IPS-18a (cell line): ENCODE data around the gene D2HGDH.
"Not testable (repeated sequence)": the region's sequence is repeated elsewhere in the genome, so short reads cannot be mapped to it uniquely, and the experiment has no call there.

Experiments used
- H3K27ac ChIP-seq: one replicate; pipeline ENCODE4 v1.5.1; 2013; ENCODE audit warnings: low read length
- H3K27me3 ChIP-seq: one replicate; pipeline ENCODE4 v1.6.1; 2013; ENCODE audit warnings: mild to moderate bottlenecking, low read length; ENCODE audit not compliant: control insufficient read depth, insufficient read depth
- H3K36me3 ChIP-seq: one replicate; pipeline ENCODE4 v1.6.1; 2013; ENCODE audit warnings: low read depth, low read length; ENCODE audit not compliant: control insufficient read depth
- H3K4me1 ChIP-seq: one replicate; pipeline ENCODE4 v1.6.1; 2013; ENCODE audit warnings: low read depth, low read length; ENCODE audit not compliant: control insufficient read depth
- H3K4me3 ChIP-seq: one replicate; pipeline ENCODE4 v1.5.1; 2013; ENCODE audit warnings: low read length
- H3K9ac ChIP-seq: one replicate; pipeline ENCODE4 v1.6.1; 2013; ENCODE audit warnings: mild to moderate bottlenecking, low read length, moderate library complexity
- H3K9me3 ChIP-seq: one replicate; pipeline ENCODE4 v1.6.1; 2013; ENCODE audit warnings: low read depth, low read length; ENCODE audit not compliant: control insufficient read depth

D2HGDH gene

DNA sequence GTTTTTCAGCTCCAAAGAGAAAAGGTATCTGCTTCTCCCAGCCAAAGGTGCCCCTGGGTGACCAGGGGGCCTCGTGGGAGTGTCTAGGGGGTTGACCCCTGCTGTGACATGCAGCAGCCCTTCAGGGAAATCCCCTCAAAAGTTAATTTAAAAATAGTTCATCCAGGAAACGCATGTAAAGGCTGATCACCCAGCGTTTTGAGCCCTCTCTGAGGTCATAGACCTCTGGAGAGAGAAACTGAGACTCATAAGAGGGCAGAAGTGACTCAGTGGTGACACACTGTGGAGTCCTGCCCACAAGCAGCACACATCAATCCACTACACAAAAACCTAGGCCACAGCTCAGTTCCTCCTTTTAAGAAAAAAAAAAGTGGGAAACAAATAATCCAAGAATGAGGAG lies 54.1 kb downstream of the D2HGDH start:
- Histone ChIP-seq H3K4me3 (no peak overlapping the region), H3K9ac (no peak overlapping the region), H3K36me3 (no peaks in the 10 kb centered on the region), H3K27me3 (no peaks in the 10 kb centered on the region), H3K27ac (no peak overlapping the region), H3K4me1 (no peaks in the 10 kb centered on the region), H3K9me3 (peaks cover 15% of the 10 kb centered on the region)

DNA sequence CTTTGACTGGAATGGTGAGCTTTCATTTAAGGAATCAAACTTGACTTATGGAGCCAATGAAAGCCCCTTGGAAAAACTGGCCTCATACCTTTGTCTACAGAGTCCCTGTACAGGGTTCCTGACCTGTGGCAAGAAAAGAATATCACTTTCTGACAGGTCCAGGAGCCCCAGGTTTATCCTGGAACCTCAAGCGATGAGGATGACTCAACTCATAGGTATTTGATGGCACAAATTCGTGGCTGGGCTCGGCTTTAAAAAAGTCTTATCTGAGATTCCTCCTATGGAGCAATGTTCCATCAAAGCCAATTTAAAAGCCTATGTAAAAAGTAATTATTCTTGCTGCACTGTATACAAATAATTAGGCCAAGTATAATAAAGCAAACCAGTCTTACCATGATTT lies 57.0 kb downstream of the D2HGDH start:
- H3K4me1 ChIP-seq, H3K36me3 ChIP-seq, H3K27me3 ChIP-seq, H3K4me3 ChIP-seq, H3K9ac ChIP-seq, H3K27ac ChIP-seq: not testable (repeated sequence)
- peaks cover 15% of the 10 kb centered on the region for H3K9me3 ChIP-seq

DNA sequence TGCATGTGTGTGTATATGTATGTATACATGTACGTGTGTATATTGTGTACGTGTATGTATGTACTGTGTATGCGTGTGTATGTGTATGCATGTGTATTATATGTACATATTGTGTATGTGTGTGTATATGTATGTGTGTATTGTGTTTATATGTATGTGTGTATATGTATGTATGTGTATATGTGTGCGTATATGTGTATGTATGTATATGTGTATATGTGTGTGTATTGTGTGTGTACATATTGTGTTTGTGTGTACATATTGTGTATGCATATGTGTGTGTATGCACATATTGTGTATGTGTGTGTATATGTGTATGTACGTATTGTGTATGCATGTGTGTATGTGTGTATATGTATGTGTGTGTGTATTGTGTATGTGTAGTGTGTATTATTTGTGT lies 59.0 kb downstream of the D2HGDH start:
- Histone ChIP-seq H3K27ac (no peak overlapping the region), H3K9ac (no peak overlapping the region), H3K9me3 (peaks cover 12% of the 10 kb centered on the region), H3K27me3 (no peaks in the 10 kb centered on the region), H3K36me3 (no peaks in the 10 kb centered on the region), H3K4me3 (no peak overlapping the region), H3K4me1 (no peaks in the 10 kb centered on the region)

DNA sequence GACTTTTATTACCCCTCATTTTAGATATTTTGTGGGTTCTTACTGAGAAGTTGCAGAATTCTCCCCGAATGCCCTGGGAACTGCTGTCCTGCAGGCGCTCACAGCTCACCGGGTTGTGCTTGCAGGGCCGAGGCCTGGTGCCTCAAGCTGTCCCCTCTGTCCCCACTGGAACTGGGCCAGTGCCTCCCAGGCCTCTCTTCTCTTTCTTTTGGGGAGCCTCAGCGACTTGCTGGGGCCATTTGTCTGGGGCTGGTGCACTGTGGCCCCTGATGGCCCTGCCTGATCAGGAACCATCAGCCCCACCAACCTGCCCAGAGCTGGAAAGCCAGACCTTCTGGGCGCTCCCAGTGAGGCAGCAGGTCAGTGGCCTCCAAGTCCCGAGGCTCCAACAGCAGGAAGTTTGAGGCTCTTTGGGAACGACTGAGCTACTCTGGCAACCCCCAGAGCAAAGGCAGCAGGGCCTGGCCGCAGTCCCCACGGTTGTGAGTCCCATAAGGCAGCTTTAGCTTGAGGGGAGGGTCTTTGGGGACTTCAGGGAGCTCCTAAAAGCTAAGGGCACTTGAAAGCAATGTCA lies 59.9 kb downstream of the D2HGDH start:
- Histone ChIP-seq H3K36me3 (no peaks in the 10 kb centered on the region), H3K4me3 (no peak overlapping the region), H3K27ac (no peak overlapping the region), H3K27me3 (no peaks in the 10 kb centered on the region), H3K9me3 (peaks cover 7% of the 10 kb centered on the region), H3K9ac (no peak overlapping the region), H3K4me1 (no peaks in the 10 kb centered on the region)

DNA sequence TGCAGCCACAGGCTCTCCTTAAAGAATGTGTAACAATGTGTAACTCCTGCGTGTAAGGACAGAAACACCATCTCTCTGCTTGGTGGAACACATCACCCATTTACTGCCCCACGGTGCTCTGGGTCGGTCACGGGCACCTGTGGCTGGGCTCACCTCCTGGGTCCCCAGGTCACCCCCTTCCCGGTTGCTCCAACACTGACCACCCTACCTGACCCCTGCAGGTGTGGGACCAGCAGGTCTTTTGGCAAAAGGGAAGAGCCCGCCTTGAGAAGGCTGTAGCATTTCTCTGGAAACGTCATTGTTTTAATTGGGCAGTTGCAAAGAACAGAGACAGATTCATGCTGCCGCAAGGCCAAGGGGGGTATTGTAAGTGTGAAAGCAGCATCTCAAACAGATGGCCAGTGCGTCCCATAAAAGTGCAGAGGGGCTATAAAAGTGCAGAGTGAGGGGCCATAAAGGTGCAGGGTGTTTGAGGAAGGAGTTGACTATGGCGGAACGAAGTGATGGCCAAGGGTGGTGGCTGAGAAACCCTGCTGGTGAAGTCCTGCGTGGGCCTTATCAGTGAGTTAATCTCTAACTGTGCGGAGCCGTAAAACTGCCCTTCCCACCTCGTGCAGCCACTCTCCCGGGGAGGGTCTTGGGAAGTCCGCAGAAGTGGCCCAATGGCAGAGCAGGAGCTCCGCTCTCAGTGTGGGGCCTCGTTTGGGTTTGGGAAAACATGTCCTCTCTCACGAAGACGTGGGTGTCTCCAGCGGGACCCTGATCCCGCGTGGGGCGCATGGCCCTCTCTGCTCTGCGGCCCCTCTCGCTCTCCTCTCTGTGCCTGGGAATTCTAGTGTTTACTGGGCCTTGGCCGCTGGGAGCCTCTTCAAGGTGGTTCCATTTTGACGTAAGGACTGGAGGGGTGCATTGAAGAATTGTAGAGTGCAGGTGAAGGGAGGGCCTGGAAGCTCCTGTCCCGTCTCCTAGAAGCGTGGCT lies 60.9 kb downstream of the D2HGDH start:
- Histone ChIP-seq H3K27me3 (no peaks in the 10 kb centered on the region), H3K9me3 (peaks cover 7% of the 10 kb centered on the region), H3K4me1 (no peaks in the 10 kb centered on the region)

DNA sequence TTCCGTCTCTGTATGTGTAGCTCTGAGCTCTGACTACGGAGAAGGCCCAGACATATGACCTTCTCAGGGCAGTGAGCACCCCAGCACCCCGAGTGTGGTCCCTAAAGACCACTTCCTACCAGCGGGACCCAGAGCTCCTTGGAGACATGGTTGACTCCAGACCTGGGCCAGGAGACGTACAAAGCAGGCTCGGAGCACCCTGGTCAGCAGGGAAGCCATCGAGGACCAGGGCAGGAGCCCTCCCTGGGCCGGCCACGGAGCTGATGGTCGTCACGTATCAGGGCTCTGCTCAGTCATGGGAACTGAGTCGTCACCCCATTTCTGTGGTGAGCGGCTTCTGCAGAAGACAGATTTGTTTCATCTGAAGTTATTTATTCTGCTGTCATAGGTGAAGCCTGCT lies 61.8 kb downstream of the D2HGDH start:
- Histone ChIP-seq H3K9ac (no peak overlapping the region), H3K27me3 (no peaks in the 10 kb centered on the region), H3K36me3 (no peaks in the 10 kb centered on the region), H3K4me1 (no peaks in the 10 kb centered on the region), H3K9me3 (no peaks in the 10 kb centered on the region), H3K27ac (no peak overlapping the region), H3K4me3 (no peak overlapping the region)

More for the DNA sequence above, 60.9 kb downstream of the D2HGDH start:
- Histone ChIP-seq H3K36me3 (no peaks in the 10 kb centered on the region), H3K9ac (no peak overlapping the region), H3K27ac (no peak overlapping the region), H3K4me3 (no peak overlapping the region)

DNA sequence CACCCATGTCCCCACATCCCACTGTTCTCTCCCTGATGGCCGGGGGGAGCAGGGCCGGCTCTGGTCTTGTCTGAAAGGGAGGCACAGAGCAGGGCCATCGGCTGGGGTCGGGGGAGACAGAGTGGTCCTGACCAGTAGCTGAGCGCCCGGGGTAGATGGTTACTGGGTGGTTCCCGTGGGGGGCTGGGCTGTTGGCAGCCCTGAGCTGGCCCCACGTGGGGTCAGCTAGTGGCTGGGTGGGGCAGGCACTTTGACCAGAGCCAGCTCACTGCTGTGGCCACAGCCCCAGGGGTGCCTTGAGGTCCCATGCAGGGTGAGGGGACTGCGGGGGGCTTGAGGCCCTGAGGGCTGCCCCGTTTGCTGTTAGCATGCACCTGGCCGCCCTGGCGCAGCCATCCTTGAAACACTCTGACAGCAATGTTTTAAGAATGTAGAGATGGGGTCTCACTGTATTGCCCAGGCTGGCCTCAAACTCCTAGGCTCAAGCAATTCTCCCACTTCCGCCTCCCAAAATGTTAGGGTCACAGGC lies 62.2 kb downstream of the D2HGDH start:
- no peaks in the 10 kb centered on the region for H3K4me1 ChIP-seq
- no peaks in the 10 kb centered on the region for H3K9me3 ChIP-seq
- no peaks in the 10 kb centered on the region for H3K36me3 ChIP-seq

GRCh38 chr2:241797441-241798080 lies 63.1 kb downstream of the D2HGDH start:
- Histone ChIP-seq H3K4me3 (no peak overlapping the region), H3K36me3 (no peaks in the 10 kb centered on the region), H3K9me3 (no peaks in the 10 kb centered on the region), H3K27ac (no peak overlapping the region), H3K27me3 (peaks cover 2% of the 10 kb centered on the region), H3K9ac (no peak overlapping the region), H3K4me1 (no peaks in the 10 kb centered on the region)

More for the DNA sequence above, 62.2 kb downstream of the D2HGDH start:
- Histone ChIP-seq H3K4me3 (no peak overlapping the region), H3K9ac (no peak overlapping the region), H3K27ac (no peak overlapping the region), H3K27me3 (no peaks in the 10 kb centered on the region)

GRCh38 chr2:241798081-241798630 lies 63.7 kb downstream of the D2HGDH start:
- peaks cover 8% of the 10 kb centered on the region for H3K27me3 ChIP-seq
- no peaks in the 10 kb centered on the region for H3K4me1 ChIP-seq
- no peak overlapping the region for H3K27ac ChIP-seq
- no peaks in the 10 kb centered on the region for H3K36me3 ChIP-seq
- no peak overlapping the region for H3K4me3 ChIP-seq
- H3K9me3 ChIP-seq, result no peaks in the 10 kb centered on the region
- no peak overlapping the region for H3K9ac ChIP-seq

- Histone ChIP-seq H3K27ac (no peak overlapping the region), H3K27me3 (peaks cover 15% of the 10 kb centered on the region), H3K9ac (no peak overlapping the region), H3K9me3 (no peaks in the 10 kb centered on the region), H3K4me1 (no peaks in the 10 kb centered on the region), H3K4me3 (no peak overlapping the region), H3K36me3 (no peaks in the 10 kb centered on the region)
Observed at GRCh38 chr2:241798631-241799521, 64.4 kb downstream of the D2HGDH start.
